GM18499 (cell line): Measurements from ENCODE around the gene FBXO24.

Experiments used
- ATAC-seq: cut with Tn5 transposase; IDR thresholded peaks from one replicate; pipeline ENCODE4 v1.9.1; 2021; ENCODE audit warnings: moderate number of reproducible peaks; ENCODE audit not compliant: insufficient read depth, unreplicated experiment

FBXO24 gene

GRCh38 chr7:100585511-100586265 lies 440 bp upstream of the FBXO24 start, which contains the start of gene LRCH4:
LRCH4 (minus strand) TSS chr7:100586129; CDS start chr7:100586100, 29 bp downstream.
- peak; percentile 15 for ATAC-seq

GRCh38 chr7:100588438-100588837 lies 2.3 kb downstream of the FBXO24 start:
- ATAC-seq = no peak

- no peak for ATAC-seq
Measured at GRCh38 chr7:100589341-100589947, 3.3 kb downstream of the FBXO24 start.

GRCh38 chr7:100590077-100590737 lies 4.1 kb downstream of the FBXO24 start:
- ATAC-seq = no peak

- no peak for ATAC-seq
Measured at GRCh38 chr7:100591596-100591995, 5.5 kb downstream of the FBXO24 start.

GRCh38 chr7:100595188-100595587 lies 9.1 kb downstream of the FBXO24 start:
- no peak for ATAC-seq

- ATAC-seq = no peak
Measured at GRCh38 chr7:100598425-100598824, 12.3 kb downstream of the FBXO24 start.

GRCh38 chr7:100599911-100600729 lies 14.0 kb downstream of the FBXO24 start:
- ATAC-seq = no peak

GRCh38 chr7:100600730-100601038 lies 14.6 kb downstream of the FBXO24 start:
- no peak for ATAC-seq

- ATAC-seq = no peak
Measured at GRCh38 chr7:100602889-100603725, 17.0 kb downstream of the FBXO24 start.

- ATAC-seq = no peak
Measured at GRCh38 chr7:100603726-100604027, 17.5 kb downstream of the FBXO24 start.

GRCh38 chr7:100604028-100604975 lies 18.2 kb downstream of the FBXO24 start:
- ATAC-seq = no peak

- no peak for ATAC-seq
Measured at GRCh38 chr7:100604976-100605911, 19.1 kb downstream of the FBXO24 start.

GRCh38 chr7:100606313-100606712 lies 20.2 kb downstream of the FBXO24 start:
- no peak for ATAC-seq

GRCh38 chr7:100607111-100607510 lies 21.0 kb downstream of the FBXO24 start:
- no peak for ATAC-seq

- ATAC-seq = no peak
Measured at GRCh38 chr7:100609958-100610357, 23.8 kb downstream of the FBXO24 start.

- ATAC-seq = peak; percentile 86
Measured at GRCh38 chr7:100611983-100612729, 26.0 kb downstream of the FBXO24 start, which contains the start of gene MOSPD3. MOSPD3 (plus strand) TSS chr7:100612540; CDS start chr7:100612792, 252 bp downstream.
